Raji (cell line): Measurements from ENCODE around the gene PTPRM.

Source experiments
- POLR2A ChIP-seq: IDR thresholded peaks from 2 replicates; pipeline ENCODE4 v1.6.1; 2011; ENCODE audit warnings: low read depth, low read length, control low read depth; ENCODE audit not compliant: insufficient read depth

Gene PTPRM

GRCh38 chr18:7755753-7756475 lies 188.8 kb downstream of the PTPRM start:
- no peak for TF ChIP-seq POLR2A

- TF ChIP-seq POLR2A = no peak
Observed at GRCh38 chr18:7757175-7757574, 190.1 kb downstream of the PTPRM start.

DNA sequence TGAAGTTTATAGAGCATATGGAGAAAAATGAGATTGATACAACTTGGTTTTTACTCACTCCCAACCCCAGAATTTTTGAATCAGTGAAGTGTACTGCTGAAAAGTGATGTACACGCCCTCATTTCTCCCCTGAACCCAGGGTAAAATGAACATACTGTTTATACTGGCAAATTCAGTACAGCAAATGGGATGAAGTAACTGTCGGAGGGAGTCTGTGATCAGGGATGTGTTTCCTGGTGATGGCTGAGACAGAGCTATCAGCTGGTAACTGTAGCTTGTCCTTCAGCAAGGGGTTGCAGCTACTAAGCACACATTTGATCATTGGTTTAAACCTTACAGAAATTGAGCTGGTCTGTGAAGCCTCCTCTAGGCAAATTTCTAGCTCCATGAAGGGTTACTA lies 191.6 kb downstream of the PTPRM start:
- TF ChIP-seq POLR2A = no peak

DNA sequence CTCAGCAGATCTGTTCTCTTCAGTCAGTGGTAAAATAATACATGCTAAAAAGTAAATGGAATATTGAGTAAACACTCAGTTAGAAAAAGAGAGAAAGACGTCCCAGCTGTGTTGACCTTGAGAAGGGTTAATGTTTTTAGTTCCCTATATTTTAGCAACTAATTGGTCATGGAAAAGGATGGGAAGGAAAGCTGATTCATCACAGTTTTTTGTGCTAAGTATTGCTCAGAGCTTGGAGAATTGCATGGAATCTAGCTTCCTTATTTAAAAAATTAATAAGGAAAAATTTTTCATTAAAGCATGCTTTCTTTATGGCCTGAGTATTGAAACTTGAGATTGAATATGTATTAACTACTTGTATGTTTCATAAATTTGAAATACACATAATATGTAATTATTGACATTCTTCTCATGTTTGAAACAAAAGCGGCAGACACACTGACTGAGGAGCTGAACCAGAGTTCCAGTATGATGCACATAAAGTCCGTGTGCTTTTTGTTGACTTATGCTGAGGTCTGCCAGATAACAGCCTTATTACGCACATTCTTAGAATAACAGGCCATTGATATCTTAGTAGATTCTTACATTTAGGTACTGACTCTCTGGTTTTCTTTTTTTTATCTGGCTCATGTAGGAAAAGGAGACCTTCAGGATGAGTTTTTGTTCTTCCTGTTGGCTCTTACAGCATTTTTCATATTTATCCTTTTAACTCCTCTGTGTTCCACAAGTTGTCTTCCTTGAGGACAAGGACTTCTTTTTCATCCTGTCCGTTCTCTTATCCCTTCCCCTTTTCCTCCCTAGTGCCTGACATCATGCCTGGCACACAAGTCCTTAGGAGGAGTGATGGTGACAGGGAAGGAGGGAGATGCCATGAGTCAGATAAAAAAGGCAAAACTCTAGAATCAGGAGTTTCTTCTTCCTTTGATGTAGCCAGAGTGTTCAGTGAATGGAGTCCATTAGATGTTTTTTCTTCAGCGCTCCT lies 194.1 kb downstream of the PTPRM start:
- no peak for TF ChIP-seq POLR2A

- no peak for TF ChIP-seq POLR2A
Observed at GRCh38 chr18:7764405-7764804, 197.3 kb downstream of the PTPRM start.

DNA sequence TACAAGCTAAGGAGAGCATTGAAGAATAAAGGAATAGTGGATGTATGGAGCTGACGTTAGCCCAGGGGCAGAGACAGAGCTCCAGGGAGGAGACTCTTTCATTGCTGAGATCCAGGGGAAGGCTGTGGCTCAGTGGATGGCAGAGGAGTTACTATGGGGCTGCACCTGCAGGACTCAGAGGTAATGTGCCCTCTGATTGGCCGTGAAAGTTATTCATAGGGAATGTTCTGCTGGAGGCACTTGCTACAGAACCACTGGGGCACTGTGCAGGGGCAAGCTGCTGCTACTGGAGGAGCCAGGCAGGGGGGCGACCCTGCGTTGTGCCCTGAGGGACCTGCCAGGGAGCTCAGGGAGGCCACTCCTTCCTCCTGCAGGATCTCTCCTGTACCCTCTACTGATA lies 199.2 kb downstream of the PTPRM start:
- no peak for TF ChIP-seq POLR2A

DNA sequence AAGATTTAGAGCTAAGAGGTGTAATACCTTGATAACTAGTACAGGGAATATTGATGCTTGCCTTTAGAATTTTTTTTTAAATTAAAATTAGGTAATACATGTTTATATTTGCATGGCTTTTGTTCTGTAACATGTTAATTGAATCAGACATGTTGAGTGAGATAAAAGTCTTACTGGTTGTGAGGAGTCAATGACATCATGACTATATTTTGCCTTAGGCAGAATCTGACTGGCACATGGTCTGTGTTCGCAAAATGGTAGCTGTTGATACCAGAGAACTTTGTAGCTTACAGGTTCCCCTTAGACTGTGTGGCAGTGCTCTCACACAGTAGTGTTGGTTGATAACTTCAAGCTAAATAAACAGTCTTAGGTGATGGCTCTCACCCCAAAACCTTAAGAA lies 199.7 kb downstream of the PTPRM start:
- TF ChIP-seq POLR2A = no peak

DNA sequence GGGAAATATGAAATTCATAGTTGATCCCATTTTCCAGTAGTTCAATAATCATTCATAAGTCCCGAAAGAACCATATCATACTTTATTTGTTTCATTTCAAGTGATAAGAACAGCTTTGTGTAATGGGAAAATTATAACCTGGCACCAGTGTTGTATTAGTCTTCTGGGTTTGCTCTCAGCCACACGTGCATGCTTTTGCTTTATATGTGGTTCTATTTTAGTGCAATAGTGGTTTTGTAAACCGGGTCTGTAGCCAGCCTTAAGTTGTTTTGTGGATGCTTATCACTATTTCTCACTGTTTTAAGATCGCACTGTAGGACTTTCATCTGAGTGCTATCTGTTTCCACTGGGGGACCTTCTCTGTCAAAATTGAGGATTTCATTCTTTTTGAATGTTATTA lies 203.8 kb downstream of the PTPRM start:
- no peak for TF ChIP-seq POLR2A

GRCh38 chr18:7772510-7772888 lies 205.4 kb downstream of the PTPRM start:
- no peak for TF ChIP-seq POLR2A

DNA sequence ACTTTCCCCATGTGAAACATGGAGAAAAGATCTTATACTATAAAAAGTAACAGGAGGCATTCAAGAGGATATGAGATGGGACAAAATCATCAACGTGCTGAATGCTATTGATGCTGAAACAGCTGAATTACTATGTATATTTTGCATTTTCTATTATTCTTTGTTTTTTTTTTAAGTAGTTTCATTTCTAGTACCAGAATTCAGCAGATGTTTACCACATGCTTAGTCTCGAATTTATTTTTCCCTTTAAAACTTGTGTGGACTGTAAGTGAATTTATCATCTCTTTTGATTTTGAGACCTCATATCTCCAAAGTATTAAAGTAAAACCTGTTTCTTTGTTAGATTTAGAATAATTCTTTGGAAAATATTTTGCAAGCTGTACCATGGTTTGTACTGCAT lies 205.8 kb downstream of the PTPRM start:
- TF ChIP-seq POLR2A = no peak

GRCh38 chr18:7775128-7775527 lies 208.0 kb downstream of the PTPRM start:
- no peak for TF ChIP-seq POLR2A

DNA sequence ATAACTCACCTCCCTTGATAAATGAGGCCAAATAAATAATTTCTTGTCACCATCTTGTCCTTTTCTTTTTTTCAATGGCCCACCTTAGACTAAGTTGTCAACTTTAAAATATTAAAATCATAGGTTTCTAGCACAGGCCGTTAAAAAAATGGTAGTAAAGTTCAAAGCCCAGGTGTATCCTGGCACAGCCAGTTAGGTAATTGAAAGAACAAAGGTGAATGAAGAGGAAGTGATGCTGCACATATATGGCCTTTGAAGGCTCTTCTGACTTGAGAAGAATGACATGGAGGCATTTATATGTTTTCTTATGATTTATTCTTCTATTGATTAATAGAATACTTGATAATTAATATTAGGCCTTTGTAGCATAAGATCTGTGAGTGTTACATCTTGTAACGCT lies 208.7 kb downstream of the PTPRM start:
- TF ChIP-seq POLR2A = no peak

- no peak for TF ChIP-seq POLR2A
Observed at GRCh38 chr18:7778181-7778580, 211.1 kb downstream of the PTPRM start.

DNA sequence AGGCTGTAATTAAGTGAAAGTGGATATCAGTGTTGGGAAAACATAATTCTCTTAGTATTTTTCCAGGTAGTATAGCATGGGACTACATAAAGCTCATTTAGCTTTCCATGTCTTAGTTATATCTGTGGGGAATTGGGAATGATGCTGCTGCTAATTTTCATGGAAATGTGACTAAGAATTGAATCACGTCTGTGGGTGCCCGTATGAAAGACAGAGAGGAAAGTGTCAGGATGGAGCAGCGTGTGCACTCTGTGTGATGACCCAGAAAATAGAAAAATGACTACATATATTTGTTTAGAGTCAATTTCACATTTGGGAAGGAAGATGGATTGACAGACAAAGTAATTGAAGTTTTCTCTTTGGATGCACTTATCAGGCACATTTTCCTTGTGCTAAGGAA lies 212.1 kb downstream of the PTPRM start:
- TF ChIP-seq POLR2A = no peak

DNA sequence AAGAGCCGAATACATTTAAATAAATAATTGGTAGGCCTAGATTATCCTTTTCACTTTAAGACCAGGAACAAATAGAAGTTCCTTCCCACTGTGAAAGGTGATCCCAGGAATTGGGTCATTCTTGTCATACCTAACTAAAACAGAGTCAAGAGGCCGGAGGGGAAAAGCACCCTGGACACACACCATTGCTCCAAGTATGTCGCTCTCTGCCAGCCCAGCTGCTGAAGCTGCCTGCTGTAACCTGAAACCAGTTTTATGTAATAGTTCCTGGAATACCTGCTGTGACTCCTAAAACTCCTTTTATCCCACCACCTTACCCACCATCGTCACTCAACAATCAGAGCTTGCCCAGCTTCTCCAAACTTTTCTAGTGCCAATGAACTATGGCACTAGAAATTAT lies 217.1 kb downstream of the PTPRM start:
- TF ChIP-seq POLR2A = no peak

- TF ChIP-seq POLR2A = no peak
Observed at GRCh38 chr18:7786569-7786968, 219.5 kb downstream of the PTPRM start.
